ENCODE measurements around the gene JPT2.

DNA sequence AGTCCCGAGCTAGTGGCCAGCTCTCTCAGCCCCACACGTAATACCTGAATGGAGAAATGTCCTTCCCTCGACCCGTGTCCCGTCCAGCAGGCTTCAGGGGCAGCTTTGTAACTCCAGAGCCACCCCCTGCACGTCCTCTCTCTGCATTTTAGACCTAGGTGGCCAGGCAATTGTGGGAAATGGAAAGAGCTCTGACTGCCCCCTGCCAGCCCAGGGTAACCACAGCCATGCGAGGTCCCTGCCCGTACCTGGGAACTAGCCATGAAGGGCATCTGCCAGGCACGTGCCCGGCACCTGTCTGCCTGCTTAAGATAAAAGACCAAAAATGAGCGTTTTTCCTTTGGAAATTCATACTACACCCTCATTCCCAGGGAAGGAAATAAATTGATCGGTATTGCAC, 37.1 kb downstream of the JPT2 start:
- TF ChIP-seq CTCF (IDR thresholded peaks at IDR 0.05) = no peak
- TF ChIP-seq POLR2A (IDR thresholded peaks at IDR 0.05) = no peak

All from adrenal gland (tissue), 5 donors.